PC-3 (cell line): ENCODE measurements around the gene SAMD4A. TPM values are rescaled to one million over a fixed set of nuclear protein-coding genes. Genes with fewer than 3 reads are reported as not detected.

ENCODE experiments used
- ATAC-seq: fragments of 200-7000 bp; cut with Tn5 transposase; 2 replicates; pipeline ENCODE4 v1.9.1; 2020; ENCODE audit warnings: mild to moderate bottlenecking, moderate library complexity
- BruUV-seq: library from RNA; stranded (reverse); fragments of 400-500 nt; replicated peaks from 2 replicates; lab custom pipeline; 2021; lab: Mats Ljungman, UMichigan
- CTCF ChIA-PET: fragments of 300-600 bp; sonication (Branson Sonifier 250); formaldehyde crosslinking; loops from one replicate; lab custom pipeline; 2022; ENCODE audit warnings: antibody characterized with exemption; lab: Charles Lee
- POLR2A ChIA-PET: fragments of 300-600 bp; sonication (Branson Sonifier 250); formaldehyde crosslinking; loops from one replicate; lab custom pipeline; 2022; ENCODE audit warnings: antibody characterized with exemption; ENCODE audit not compliant: unreplicated experiment; lab: Charles Lee
- DNase-seq: peaks from one replicate; pipeline ENCODE4 v3.0.0-alpha.2; 2015
- H2AFZ ChIP-seq: fragments of 300-600 bp; sonication (generic); 2 replicates; pipeline ENCODE4 v1.6.0; 2016; ENCODE audit warnings: antibody characterized with exemption, low read length
- H3F3A ChIP-seq: fragments of 300-600 bp; sonication (generic); one replicate; pipeline ENCODE4 v1.6.0; 2017; ENCODE audit warnings: antibody characterized with exemption, low read length, control low read depth, mild to moderate bottlenecking; ENCODE audit not compliant: unreplicated experiment
- H3K27ac ChIP-seq: fragments of 300-600 bp; sonication (generic); 2 replicates; pipeline ENCODE4 v1.5.1; 2016; ENCODE audit warnings: mild to moderate bottlenecking, low read length
- H3K27me3 ChIP-seq: fragments of 300-600 bp; sonication (generic); 2 replicates; pipeline ENCODE4 v1.6.1; 2016; ENCODE audit warnings: low read length, mixed read lengths
- H3K36me3 ChIP-seq: fragments of 300-600 bp; sonication (generic); 2 replicates; pipeline ENCODE4 v1.6.1; 2016; ENCODE audit warnings: low read depth, mixed run types, low read length, mixed read lengths
- H3K4me1 ChIP-seq: fragments of 300-600 bp; sonication (generic); 2 replicates; pipeline ENCODE4 v1.5.1; 2016; ENCODE audit warnings: low read length; ENCODE audit not compliant: insufficient read depth
- H3K4me2 ChIP-seq: fragments of 300-600 bp; sonication (generic); 2 replicates; pipeline ENCODE4 v1.6.0; 2016; ENCODE audit warnings: low read length
- H3K4me3 ChIP-seq: fragments of 300-600 bp; sonication (generic); 2 replicates; pipeline ENCODE4 v1.5.1; 2016; ENCODE audit warnings: mild to moderate bottlenecking, low read length, mixed read lengths
- H3K79me2 ChIP-seq: fragments of 300-600 bp; sonication (generic); 2 replicates; pipeline ENCODE4 v1.6.1; 2017; ENCODE audit warnings: low read length, mixed read lengths
- H3K9ac ChIP-seq: fragments of 300-600 bp; sonication (generic); 2 replicates; pipeline ENCODE4 v1.6.0; 2016; ENCODE audit warnings: mild to moderate bottlenecking, low read length
- H3K9me2 ChIP-seq: fragments of 300-600 bp; sonication (generic); replicated peaks from 2 replicates; pipeline ENCODE4 v1.6.1; 2016; ENCODE audit warnings: mixed run types, low read length, mixed read lengths
- H3K9me3 ChIP-seq: fragments of 300-600 bp; sonication (generic); 2 replicates; pipeline ENCODE4 v1.6.1; 2016; ENCODE audit warnings: low read length, mixed read lengths
- H4K20me1 ChIP-seq: fragments of 300-600 bp; sonication (generic); 2 replicates; pipeline ENCODE4 v1.6.1; 2016; ENCODE audit warnings: low read length, mixed read lengths
- CTCF ChIP-seq: fragments of 300-600 bp; sonication (generic); conservative IDR thresholded peaks from 2 replicates; pipeline ENCODE4 v1.5.1; 2017; ENCODE audit warnings: antibody characterized with exemption, low read depth, mild to moderate bottlenecking, low read length
- EZH2 ChIP-seq: fragments of 300-600 bp; sonication (generic); IDR thresholded peaks from one replicate; pipeline ENCODE4 v1.6.1; 2017; ENCODE audit warnings: antibody characterized with exemption, mild to moderate bottlenecking, low read length; ENCODE audit not compliant: unreplicated experiment
- EZH2phosphoT487 ChIP-seq: fragments of 300-600 bp; sonication (generic); IDR thresholded peaks from 2 replicates; pipeline ENCODE4 v1.6.1; 2018; ENCODE audit warnings: mild to moderate bottlenecking, antibody characterized with exemption, low read length, borderline replicate concordance
- intact Hi-C: fragments of 100-400 bp; cut with micrococcal nuclease; formaldehyde crosslinking; loops from 2 replicates; pipeline ENCODE4 v1.9.0; 2023
- total RNA-seq: library from RNA; depleted of rRNA; stranded (reverse); fragments of >200 nt; gene quantifications from 2 replicates; pipeline ENCODE4 v1.2.3, GENCODE V29; 2014

SAMD4A gene
- total RNA-seq, 1 experiment from 2014 or later, result 42.9 TPM

- H3K27ac ChIP-seq, result no peak overlapping the region
- no peaks in the 10 kb centered on the region for H3K9me2 ChIP-seq
- no peak overlapping the region for H3K4me2 ChIP-seq
- no peaks in the 10 kb centered on the region for H4K20me1 ChIP-seq
- BruUV-seq, result no TSS peak
- no peaks in the 10 kb centered on the region; the same call in 1 of the 2 replicates for H3K36me3 ChIP-seq
- H3K79me2 ChIP-seq, result peaks cover 16% of the 10 kb centered on the region
- no peak for ATAC-seq
- H3K4me3 ChIP-seq, result no peak overlapping the region
- no peak for DNase-seq
- no peak overlapping the region for H3K9ac ChIP-seq
- CTCF ChIA-PET, result no interaction called here
- POLR2A ChIA-PET, result no interaction called here
- H2AFZ ChIP-seq, result no peak overlapping the region
- H3K4me1 ChIP-seq, result peaks cover under 1% of the 10 kb centered on the region; the same call in 1 of the 2 replicates
- no peaks in the 10 kb centered on the region for H3F3A ChIP-seq
- no peaks in the 10 kb centered on the region for H3K9me3 ChIP-seq
- no peak for TF ChIP-seq EZH2
- TF ChIP-seq CTCF, result no peak
- TF ChIP-seq EZH2phosphoT487, result no peak
- intact Hi-C loops, result no loop called here
- H3K27me3 ChIP-seq, result no peaks in the 10 kb centered on the region
Measured at GRCh38 chr14:54703724-54704123, 136.8 kb downstream of the SAMD4A start.

GRCh38 chr14:54704768-54705167, 137.8 kb downstream of the SAMD4A start:
- DNase-seq (no peak), ATAC-seq (no peak)
- POLR2A ChIA-PET, result no interaction called here
- Histone ChIP-seq H3K4me3 (no peak overlapping the region), H3K9ac (no peak overlapping the region), H3K36me3 (no peaks in the 10 kb centered on the region; the same call in 1 of the 2 replicates), H3K27me3 (no peaks in the 10 kb centered on the region), H3K4me2 (no peak overlapping the region), H2AFZ (no peak overlapping the region), H3K9me2 (no peaks in the 10 kb centered on the region), H3K4me1 (no peaks in the 10 kb centered on the region), H3K79me2 (peaks cover 10% of the 10 kb centered on the region), H3F3A (no peaks in the 10 kb centered on the region), H4K20me1 (no peaks in the 10 kb centered on the region), H3K27ac (no peak overlapping the region), H3K9me3 (no peaks in the 10 kb centered on the region)
- TF ChIP-seq CTCF (no peak), EZH2 (no peak), EZH2phosphoT487 (no peak)
- no TSS peak for BruUV-seq
- CTCF ChIA-PET, result no interaction called here
- intact Hi-C loops, result no loop called here

GRCh38 chr14:54706769-54707168, 139.8 kb downstream of the SAMD4A start:
- Histone ChIP-seq H3K4me1 (no peaks in the 10 kb centered on the region; the same call in 1 of the 2 replicates), H3K36me3 (no peaks in the 10 kb centered on the region; the same call in 1 of the 2 replicates), H3F3A (no peaks in the 10 kb centered on the region), H3K27me3 (no peaks in the 10 kb centered on the region), H3K9me3 (no peaks in the 10 kb centered on the region), H3K9me2 (no peaks in the 10 kb centered on the region), H3K9ac (no peak overlapping the region), H3K4me3 (no peak overlapping the region), H3K4me2 (no peak overlapping the region), H2AFZ (no peak overlapping the region), H3K27ac (no peak overlapping the region), H3K79me2 (0 out of 2 replicates have a peak, but pooled peaks cover 5% of the 10 kb centered on the region), H4K20me1 (no peaks in the 10 kb centered on the region)
- POLR2A ChIA-PET, result no interaction called here
- ATAC-seq, result no peak
- BruUV-seq, result no TSS peak
- DNase-seq, result no peak
- CTCF ChIA-PET, result no interaction called here
- intact Hi-C loops, result no loop called here
- no peak for TF ChIP-seq EZH2phosphoT487
- no peak for TF ChIP-seq EZH2
- no peak for TF ChIP-seq CTCF
